Activated CD4-positive, alpha-beta T cell treated with anti-CD3 and anti-CD28 coated beads for 1 hour (primary cell): Measurements from ENCODE around the gene ASPSCR1.

Source experiments
- DNase-seq: peaks from one replicate; pipeline ENCODE4 v3.0.0-alpha.2; 2020

The ASPSCR1 gene

GRCh38 chr17:82058230-82058854, 80.9 kb downstream of the ASPSCR1 start:
- no peak for DNase-seq

- no peak for DNase-seq
Measured at GRCh38 chr17:82058855-82059249, 81.4 kb downstream of the ASPSCR1 start.

GRCh38 chr17:82059272-82060000, 82.0 kb downstream of the ASPSCR1 start:
- DNase-seq, result no peak

GRCh38 chr17:82060001-82060380, 82.6 kb downstream of the ASPSCR1 start:
- DNase-seq, result no peak

- DNase-seq, result no peak
Measured at GRCh38 chr17:82060614-82061013, 83.2 kb downstream of the ASPSCR1 start.

GRCh38 chr17:82061047-82061925, 83.9 kb downstream of the ASPSCR1 start:
- no peak for DNase-seq

- DNase-seq, result no peak
Measured at GRCh38 chr17:82062076-82062983, 84.9 kb downstream of the ASPSCR1 start.

GRCh38 chr17:82062984-82063368, 85.5 kb downstream of the ASPSCR1 start:
- no peak for DNase-seq

- no peak for DNase-seq
Measured at GRCh38 chr17:82063424-82064415, 86.3 kb downstream of the ASPSCR1 start.

- no peak for DNase-seq
Measured at GRCh38 chr17:82064433-82065192, 87.2 kb downstream of the ASPSCR1 start.

GRCh38 chr17:82065193-82065637, 87.8 kb downstream of the ASPSCR1 start:
- DNase-seq, result peak; percentile 23

- peak; percentile 65 for DNase-seq
Measured at GRCh38 chr17:82065638-82066303, 88.3 kb downstream of the ASPSCR1 start, which contains the start of gene DUS1L. TSS of gene DUS1L (minus strand) at chr17:82065804. CDS start at chr17:82065059, 745 bp downstream.
